ENCODE results near the gene CBR1. TPM values are rescaled to one million over a fixed set of nuclear protein-coding genes. Genes with fewer than 3 reads are reported as not detected.

CBR1 gene
- total and polyA plus RNA-seq, 2 of the 13 experiments (the other 11 are each of a cell fraction or from before 2014, with no cell fraction given), result 33.7 to 38.7 TPM

- TF ChIP-seq NCOA1 (CRISPR knock-in tag; IDR thresholded peaks at IDR 0.05) (no peak), SNAPC5 (CRISPR knock-in tag; IDR thresholded peaks at IDR 0.05; ENCODE audit: borderline replicate concordance) (no peak), ZNF18 (CRISPR knock-in tag; IDR thresholded peaks at IDR 0.05; ENCODE audit: insufficient replicate concordance) (no peak), CBX1 (IDR thresholded peaks at IDR 0.05; ENCODE audit: low read depth) (no peak), SIN3B (IDR thresholded peaks at IDR 0.05; ENCODE audit: low read length) (no peak), MXI1 (IDR thresholded peaks at IDR 0.05; ENCODE audit: borderline replicate concordance, low read depth, low read length) (no peak), HMGA1 (CRISPR knock-in tag; conservative IDR thresholded peaks at IDR 0.05) (no peak), ZNF784 (CRISPR knock-in tag; IDR thresholded peaks at IDR 0.05; ENCODE audit: borderline replicate concordance) (no peak), FIP1L1 (IDR thresholded peaks at IDR 0.05; ENCODE audit: borderline replicate concordance, insufficient read depth, low read depth, low read length) (no peak), PHF21A (CRISPR knock-in tag; IDR thresholded peaks at IDR 0.05) (peak; percentile 92), ZNF333 (CRISPR knock-in tag; IDR thresholded peaks at IDR 0.05; ENCODE audit: borderline replicate concordance) (no peak), ISL2 (CRISPR knock-in tag; IDR thresholded peaks at IDR 0.05) (no peak), MIER2 (CRISPR knock-in tag; IDR thresholded peaks at IDR 0.05) (no peak), KDM5A (IDR thresholded peaks at IDR 0.05; ENCODE audit: borderline replicate concordance, low read length) (no peak), ZNF572 (CRISPR knock-in tag; IDR thresholded peaks at IDR 0.05) (no peak), ERF (CRISPR knock-in tag; IDR thresholded peaks at IDR 0.05) (0 out of 2 replicates have a peak, but pooled peaks have one; percentile 46), GFI1 (CRISPR knock-in tag; IDR thresholded peaks at IDR 0.05; ENCODE audit: borderline replicate concordance) (peak; percentile 94), ZFP41 (CRISPR knock-in tag; IDR thresholded peaks at IDR 0.05; ENCODE audit: borderline replicate concordance) (no peak), HIVEP1 (CRISPR knock-in tag; IDR thresholded peaks at IDR 0.05) (no peak), RORA (CRISPR knock-in tag; IDR thresholded peaks at IDR 0.05) (no peak)
- TF ChIP-seq, protein P1, sequence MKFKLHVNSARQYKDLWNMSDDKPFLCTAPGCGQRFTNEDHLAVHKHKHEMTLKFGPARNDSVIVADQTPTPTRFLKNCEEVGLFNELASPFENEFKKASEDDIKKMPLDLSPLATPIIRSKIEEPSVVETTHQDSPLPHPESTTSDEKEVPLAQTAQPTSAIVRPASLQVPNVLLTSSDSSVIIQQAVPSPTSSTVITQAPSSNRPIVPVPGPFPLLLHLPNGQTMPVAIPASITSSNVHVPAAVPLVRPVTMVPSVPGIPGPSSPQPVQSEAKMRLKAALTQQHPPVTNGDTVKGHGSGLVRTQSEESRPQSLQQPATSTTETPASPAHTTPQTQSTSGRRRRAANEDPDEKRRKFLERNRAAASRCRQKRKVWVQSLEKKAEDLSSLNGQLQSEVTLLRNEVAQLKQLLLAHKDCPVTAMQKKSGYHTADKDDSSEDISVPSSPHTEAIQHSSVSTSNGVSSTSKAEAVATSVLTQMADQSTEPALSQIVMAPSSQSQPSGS (CRISPR knock-in tag; IDR thresholded peaks at IDR 0.05), result no peak
- TF ChIP-seq, protein P2, sequence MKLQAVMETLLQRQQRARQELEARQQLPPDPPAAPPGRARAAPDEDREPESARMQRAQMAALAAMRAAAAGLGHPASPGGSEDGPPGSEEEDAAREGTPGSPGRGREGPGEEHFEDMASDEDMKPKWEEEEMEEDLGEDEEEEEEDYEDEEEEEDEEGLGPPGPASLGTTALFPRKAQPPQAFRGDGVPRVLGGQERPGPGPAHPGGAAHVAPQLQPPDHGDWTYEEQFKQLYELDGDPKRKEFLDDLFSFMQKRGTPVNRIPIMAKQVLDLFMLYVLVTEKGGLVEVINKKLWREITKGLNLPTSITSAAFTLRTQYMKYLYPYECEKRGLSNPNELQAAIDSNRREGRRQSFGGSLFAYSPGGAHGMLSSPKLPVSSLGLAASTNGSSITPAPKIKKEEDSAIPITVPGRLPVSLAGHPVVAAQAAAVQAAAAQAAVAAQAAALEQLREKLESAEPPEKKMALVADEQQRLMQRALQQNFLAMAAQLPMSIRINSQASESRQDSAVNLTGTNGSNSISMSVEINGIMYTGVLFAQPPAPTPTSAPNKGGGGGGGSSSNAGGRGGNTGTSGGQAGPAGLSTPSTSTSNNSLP (IDR thresholded peaks at IDR 0.05; ENCODE audit: low read depth, low read length), result peak; percentile 38; the same call in 1 of the 2 replicates
- TF ChIP-seq, protein P3, sequence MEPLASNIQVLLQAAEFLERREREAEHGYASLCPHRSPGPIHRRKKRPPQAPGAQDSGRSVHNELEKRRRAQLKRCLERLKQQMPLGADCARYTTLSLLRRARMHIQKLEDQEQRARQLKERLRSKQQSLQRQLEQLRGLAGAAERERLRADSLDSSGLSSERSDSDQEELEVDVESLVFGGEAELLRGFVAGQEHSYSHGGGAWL (CRISPR knock-in tag; IDR thresholded peaks at IDR 0.05), result no peak
- TF ChIP-seq, protein P4, sequence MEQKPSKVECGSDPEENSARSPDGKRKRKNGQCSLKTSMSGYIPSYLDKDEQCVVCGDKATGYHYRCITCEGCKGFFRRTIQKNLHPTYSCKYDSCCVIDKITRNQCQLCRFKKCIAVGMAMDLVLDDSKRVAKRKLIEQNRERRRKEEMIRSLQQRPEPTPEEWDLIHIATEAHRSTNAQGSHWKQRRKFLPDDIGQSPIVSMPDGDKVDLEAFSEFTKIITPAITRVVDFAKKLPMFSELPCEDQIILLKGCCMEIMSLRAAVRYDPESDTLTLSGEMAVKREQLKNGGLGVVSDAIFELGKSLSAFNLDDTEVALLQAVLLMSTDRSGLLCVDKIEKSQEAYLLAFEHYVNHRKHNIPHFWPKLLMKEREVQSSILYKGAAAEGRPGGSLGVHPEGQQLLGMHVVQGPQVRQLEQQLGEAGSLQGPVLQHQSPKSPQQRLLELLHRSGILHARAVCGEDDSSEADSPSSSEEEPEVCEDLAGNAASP (CRISPR knock-in tag; IDR thresholded peaks at IDR 0.05; ENCODE audit: borderline replicate concordance), result no peak
Observed at GRCh38 chr21:36065497-36066036, 4.3 kb upstream of the CBR1 start (continued).
